IMR-90 (cell line): ENCODE measurements around the gene GOLGA5. TPM values are rescaled to one million over a fixed set of nuclear protein-coding genes. Genes with fewer than 3 reads are reported as not detected.
"Not testable (repeated sequence)": the region's sequence is repeated elsewhere in the genome, so short reads cannot be mapped to it uniquely, and the experiment has no call there.

ENCODE experiments used
- ATAC-seq: fragments of 200-7000 bp; cut with Tn5 transposase; 2 replicates; pipeline ENCODE4 v1.9.1; 2020; ENCODE audit warnings: low read depth, mild to moderate bottlenecking, moderate library complexity
- BruUV-seq: library from RNA; stranded (reverse); fragments of 400-500 nt; replicated peaks from 2 replicates; lab custom pipeline; 2021; lab: Mats Ljungman, UMichigan
- CTCF ChIA-PET: fragments of 300-600 bp; formaldehyde crosslinking; extraction: SDS; loops from one replicate; lab custom pipeline; 2021; ENCODE audit warnings: antibody characterized with exemption; lab: Yijun Ruan, JAX
- POLR2A ChIA-PET: fragments of 300-600 bp; sonication (Branson Sonifier 250); formaldehyde crosslinking; loops from one replicate; lab custom pipeline; 2022; ENCODE audit warnings: antibody characterized with exemption; ENCODE audit not compliant: unreplicated experiment; lab: Charles Lee
- DNase-seq: peaks from one replicate; pipeline ENCODE4 v3.0.0; 2013
- H2AFZ ChIP-seq: replicated peaks from 2 replicates; pipeline ENCODE3; 2013; ENCODE audit warnings: low read length, mild to moderate bottlenecking; ENCODE audit not compliant: poor library complexity
- H2AK5ac ChIP-seq: 2 replicates; pipeline ENCODE4 v1.6.1; 2013; ENCODE audit warnings: low read depth, low read length, inconsistent platforms
- H2AK9ac ChIP-seq: replicated peaks from 2 replicates; pipeline ENCODE3; 2013; ENCODE audit warnings: mild to moderate bottlenecking, low read depth, low read length, moderate library complexity; ENCODE audit not compliant: poor library complexity
- H2BK120ac ChIP-seq: 2 replicates; pipeline ENCODE4 v1.6.1; 2013; ENCODE audit warnings: low read depth, low read length, inconsistent platforms
- H2BK15ac ChIP-seq: 3 replicates; pipeline ENCODE4 v1.6.1; 2013; ENCODE audit warnings: low read depth, low read length, inconsistent platforms
- H2BK20ac ChIP-seq: 2 replicates; pipeline ENCODE4 v1.6.1; 2013; ENCODE audit warnings: low read depth, mild to moderate bottlenecking, inconsistent platforms, low read length, moderate library complexity
- H2BK5ac ChIP-seq: 2 replicates; pipeline ENCODE4 v1.6.1; 2013; ENCODE audit warnings: mild to moderate bottlenecking, low read depth, low read length, inconsistent platforms; ENCODE audit not compliant: poor library complexity, severe bottlenecking
- H3K14ac ChIP-seq: replicated peaks from 2 replicates; pipeline ENCODE4 v1.6.1; 2013; ENCODE audit warnings: low read depth, low read length, inconsistent platforms
- H3K18ac ChIP-seq: 2 replicates; pipeline ENCODE4 v1.6.1; 2013; ENCODE audit warnings: low read depth, low read length, control low read depth
- H3K23ac ChIP-seq: 2 replicates; pipeline ENCODE4 v1.6.1; 2013; ENCODE audit warnings: low read depth, low read length, inconsistent platforms
- H3K27ac ChIP-seq: 2 replicates; pipeline ENCODE4 v1.5.1; 2013; ENCODE audit warnings: mild to moderate bottlenecking, control low read depth, low read length; ENCODE audit not compliant: insufficient read depth
- H3K27me3 ChIP-seq: 2 replicates; pipeline ENCODE4 v1.6.1; 2013; ENCODE audit warnings: low read length; ENCODE audit not compliant: control insufficient read depth, insufficient read depth
- H3K36me3 ChIP-seq: 2 replicates; pipeline ENCODE4 v1.6.1; 2013; ENCODE audit warnings: low read length, mixed read lengths; ENCODE audit not compliant: control insufficient read depth, insufficient read depth
- H3K4ac ChIP-seq: 2 replicates; pipeline ENCODE4 v1.6.1; 2013; ENCODE audit warnings: low read depth, low read length, inconsistent platforms
- H3K4me1 ChIP-seq: 2 replicates; pipeline ENCODE4 v1.6.1; 2013; ENCODE audit warnings: low read length, mixed read lengths; ENCODE audit not compliant: control insufficient read depth, insufficient read depth
- H3K4me2 ChIP-seq: 2 replicates; pipeline ENCODE4 v1.6.1; 2013; ENCODE audit warnings: low read depth, mild to moderate bottlenecking, control low read depth, low read length, moderate library complexity
- H3K4me3 ChIP-seq: 2 replicates; pipeline ENCODE4 v1.5.1; 2013; ENCODE audit warnings: low read depth, mild to moderate bottlenecking, control low read depth, low read length, moderate library complexity; ENCODE audit not compliant: insufficient read depth
- H3K56ac ChIP-seq: 2 replicates; pipeline ENCODE4 v1.6.1; 2013; ENCODE audit warnings: low read length, inconsistent platforms; ENCODE audit not compliant: insufficient read depth; ENCODE audit errors: extremely low read depth
- H3K79me1 ChIP-seq, 2 experiments: 2 replicates each; pipeline ENCODE4 v1.6.1; 2013; ENCODE audit warnings: low read length in 2 of 2, inconsistent platforms in 1 of 2, low read depth in 1 of 2
- H3K9ac ChIP-seq: 2 replicates; pipeline ENCODE4 v1.6.1; 2013; ENCODE audit warnings: low read depth, low read length, control low read depth
- H3K9me1 ChIP-seq: 2 replicates; pipeline ENCODE4 v1.6.1; 2013; ENCODE audit warnings: low read length, inconsistent platforms; ENCODE audit not compliant: insufficient read depth
- H3K9me3 ChIP-seq: 2 replicates; pipeline ENCODE4 v1.6.1; 2013; ENCODE audit warnings: low read length; ENCODE audit not compliant: control insufficient read depth, insufficient read depth
- H4K20me1 ChIP-seq: 2 replicates; pipeline ENCODE4 v1.6.1; 2013; ENCODE audit warnings: low read length, inconsistent platforms; ENCODE audit not compliant: insufficient read depth
- H4K5ac ChIP-seq: 2 replicates; pipeline ENCODE4 v1.6.1; 2013; ENCODE audit warnings: mild to moderate bottlenecking, low read depth, low read length, control low read depth
- H4K8ac ChIP-seq, 2 experiments: 2 replicates each; pipeline ENCODE4 v1.6.1; 2013; ENCODE audit warnings: low read depth in 2 of 2, low read length in 2 of 2, control low read depth in 1 of 2, inconsistent platforms in 1 of 2
- H4K91ac ChIP-seq: 2 replicates; pipeline ENCODE4 v1.6.1; 2013; ENCODE audit warnings: low read depth, low read length, inconsistent platforms; ENCODE audit not compliant: insufficient read depth
- CHD1 ChIP-seq: IDR thresholded peaks from 2 replicates; pipeline ENCODE4 v1.6.1; 2012; ENCODE audit warnings: low read depth, low read length, improper control_type of control experiment
- MXI1 ChIP-seq: IDR thresholded peaks from 2 replicates; pipeline ENCODE4 v1.6.1; 2012; ENCODE audit warnings: low read depth, mild to moderate bottlenecking, low read length, moderate library complexity, borderline replicate concordance
- RFX5 ChIP-seq: IDR thresholded peaks from 2 replicates; pipeline ENCODE4 v1.8.0; 2012; ENCODE audit warnings: low read depth, mild to moderate bottlenecking, low read length, moderate library complexity
- WGBS, 2 experiments: methylation state at CpG; one replicate each; pipeline versions ENCODE4 v1.1.5 to v1.1.7; 2013; ENCODE audit warnings: missing lambda C conversion rate in 2 of 2; ENCODE audit not compliant: insufficient read length in 1 of 2; ENCODE audit errors: extremely low coverage in 2 of 2; 5-methylcytosine and 5-hydroxymethylcytosine counted together
- dilution Hi-C: fragments of 300-500 bp; cut with HindIII; formaldehyde crosslinking; loops from one replicate; pipeline ENCODE4 v1.14.3; 2018; ENCODE audit warnings: low sequenced_read_pairs; ENCODE audit not compliant: unreplicated experiment
- in situ Hi-C: fragments of 300-500 bp; cut with MboI; formaldehyde crosslinking; loops from 3 replicates; pipeline ENCODE4 v1.14.3; 2019; ENCODE audit warnings: low sequenced_read_pairs, inconsistent platforms, mixed read lengths
- intact Hi-C: fragments of 100-400 bp; cut with micrococcal nuclease; formaldehyde crosslinking; loops from 2 replicates; pipeline ENCODE4 v1.10.0; 2022
- polyA plus RNA-seq, 3 experiments: library from polyadenylated mRNA; depleted of rRNA; stranded (reverse); fragments of >200 nt; gene quantifications; 2 replicates each; pipeline ENCODE4 v1.2.3, GENCODE V29; 2012; ENCODE audit warnings: low replicate concordance in 1 of 3
- total RNA-seq: library from RNA; depleted of rRNA; stranded (reverse); fragments of >200 nt; gene quantifications from 2 replicates; pipeline ENCODE4 v1.2.3, GENCODE V29; 2012
- TF ChIP-seq, protein P1 (sequence below): fragments of 150-350 bp; IDR thresholded peaks from 2 replicates; pipeline ENCODE4 v1.6.1; 2016; ENCODE audit warnings: low read depth, mild to moderate bottlenecking, low read length, moderate library complexity, borderline replicate concordance

Gene GOLGA5
- total and polyA plus RNA-seq, 2 of the 4 experiments (the other 2 are of a cell fraction), result 35.0 to 59.5 TPM

- Histone ChIP-seq H3K9me3 (no peaks in the 10 kb centered on the region), H3K36me3 (peaks cover 38% of the 10 kb centered on the region), H2AK9ac (no peak overlapping the region), H3K79me1 (no peaks in the 10 kb centered on the region; a peak in 1 of 4 replicates), H2BK20ac (no peak overlapping the region), H3K27me3 (no peaks in the 10 kb centered on the region), H3K9ac (no peak overlapping the region), H4K5ac (no peak overlapping the region), H2BK15ac (no peak overlapping the region), H3K27ac (no peak overlapping the region), H2AFZ (no peak overlapping the region), H2BK120ac (no peak overlapping the region), H3K4ac (no peak overlapping the region), H3K4me3 (no peak overlapping the region), H3K23ac (no peak overlapping the region), H3K4me1 (no peaks in the 10 kb centered on the region), H3K4me2 (no peak overlapping the region), H3K18ac (no peak overlapping the region), H2BK5ac (no peak overlapping the region), H4K8ac (no peak overlapping the region), H4K91ac (no peak overlapping the region), H3K9me1 (no peaks in the 10 kb centered on the region), H3K14ac (no peak overlapping the region), H2AK5ac (no peak overlapping the region), H3K56ac (no peak overlapping the region), H4K20me1 (no peaks in the 10 kb centered on the region)
- CTCF ChIA-PET, result no interaction called here
- POLR2A ChIA-PET, result no interaction called here
- no peak for DNase-seq
- BruUV-seq, result no TSS peak
- in situ Hi-C loops (loop anchor here (25.0 kb wide), 1 partner anchor 1332 kb away; no protein-coding TSS in a partner anchor), dilution Hi-C loops (no loop called here), intact Hi-C loops (no loop called here)
- WGBS, 2 experiments, result no CpG with 5 or more reads among the region's 6 CpGs
- TF ChIP-seq MXI1, result no peak
- no peak for TF ChIP-seq RFX5
- TF ChIP-seq, protein P1, sequence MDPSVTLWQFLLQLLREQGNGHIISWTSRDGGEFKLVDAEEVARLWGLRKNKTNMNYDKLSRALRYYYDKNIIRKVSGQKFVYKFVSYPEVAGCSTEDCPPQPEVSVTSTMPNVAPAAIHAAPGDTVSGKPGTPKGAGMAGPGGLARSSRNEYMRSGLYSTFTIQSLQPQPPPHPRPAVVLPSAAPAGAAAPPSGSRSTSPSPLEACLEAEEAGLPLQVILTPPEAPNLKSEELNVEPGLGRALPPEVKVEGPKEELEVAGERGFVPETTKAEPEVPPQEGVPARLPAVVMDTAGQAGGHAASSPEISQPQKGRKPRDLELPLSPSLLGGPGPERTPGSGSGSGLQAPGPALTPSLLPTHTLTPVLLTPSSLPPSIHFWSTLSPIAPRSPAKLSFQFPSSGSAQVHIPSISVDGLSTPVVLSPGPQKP, result no peak
- no peak for TF ChIP-seq CHD1
- ATAC-seq, result no peak
Measured at GRCh38 chr14:92819011-92819597, 25.0 kb downstream of the GOLGA5 start.

- H3K4me1 ChIP-seq, H4K20me1 ChIP-seq, H3K9me1 ChIP-seq, H3K27me3 ChIP-seq, H3K27ac ChIP-seq, BruUV-seq, H2BK20ac ChIP-seq, DNase-seq, H4K5ac ChIP-seq, H3K18ac ChIP-seq, H2AK9ac ChIP-seq, H2BK5ac ChIP-seq, H2BK120ac ChIP-seq, CTCF ChIA-PET, H2BK15ac ChIP-seq, H3K9ac ChIP-seq, H3K56ac ChIP-seq, H3K9me3 ChIP-seq, H3K4me2 ChIP-seq, H3K4ac ChIP-seq, ATAC-seq, H2AK5ac ChIP-seq, H2AFZ ChIP-seq, H3K14ac ChIP-seq, POLR2A ChIA-PET, H3K4me3 ChIP-seq, H3K79me1 ChIP-seq, H4K8ac ChIP-seq, H4K91ac ChIP-seq, H3K23ac ChIP-seq, dilution Hi-C loops: not testable (repeated sequence)
- no CpG with 5 or more reads among the region's 13 CpGs for WGBS, 2 experiments
- peaks cover 37% of the 10 kb centered on the region for H3K36me3 ChIP-seq
- in situ Hi-C loops (loop anchor here (25.0 kb wide), 1 partner anchor 1333 kb away; no protein-coding TSS in a partner anchor), intact Hi-C loops (loop anchor here (10.0 kb wide), 2 partner anchors 675 to 1345 kb away; no protein-coding TSS in a partner anchor)
Measured at GRCh38 chr14:92819680-92820535, 25.8 kb downstream of the GOLGA5 start.
